Gastroesophageal sphincter (tissue), 4 donors: Measurements from ENCODE around the gene MATK. TPM values are rescaled to one million over a fixed set of nuclear protein-coding genes. Genes with fewer than 3 reads are reported as not detected.

ENCODE experiments used
- ATAC-seq: fragments of 150-250 bp; one replicate; pipeline ENCODE4 v1.9.1; 2016; ENCODE audit warnings: mild to moderate bottlenecking, moderate library complexity
- H3K27ac ChIP-seq, 4 donors: fragments of 200-600 bp; sonication (generic) in 3 of 4; 1 replicate in 3 of 4; 2 replicates in 1 of 4; pipeline ENCODE4 v1.5.1; 2016 to 2019
- H3K27me3 ChIP-seq: fragments of 200-600 bp; sonication (generic); one replicate; pipeline ENCODE4 v1.5.1; 2019
- H3K36me3 ChIP-seq, 2 donors: fragments of 200-600 bp; sonication (generic); one replicate each; pipeline ENCODE4 v1.5.1; 2019; ENCODE audit warnings: control low read depth in 1 of 2
- H3K4me1 ChIP-seq, 3 donors: fragments of 200-600 bp; sonication (generic); 1 replicate in 2 of 3; 2 replicates in 1 of 3; pipeline ENCODE4 v1.5.1; 2016 to 2019; ENCODE audit warnings: control low read depth in 2 of 3
- H3K4me3 ChIP-seq, 2 donors: fragments of 200-600 bp; sonication (generic); one replicate each; pipeline ENCODE4 v1.5.1; 2019; ENCODE audit warnings: mild to moderate bottlenecking in 1 of 2, moderate library complexity in 1 of 2
- H3K9me3 ChIP-seq, 3 donors: fragments of 200-600 bp; sonication (generic); one replicate each; pipeline ENCODE4 v1.5.1; 2017 to 2019; ENCODE audit warnings: control low read depth in 2 of 3
- EP300 ChIP-seq: sonication (generic); formaldehyde crosslinking; IDR thresholded peaks from one replicate; pipeline ENCODE4 v1.6.1; 2017; ENCODE audit warnings: antibody characterized with exemption, mild to moderate bottlenecking
- POLR2A ChIP-seq, 2 donors: fragments of 450-650 bp; IDR thresholded peaks; one replicate each; pipeline ENCODE4 v1.6.1; 2017; ENCODE audit warnings: antibody characterized with exemption in 2 of 2, mild to moderate bottlenecking in 2 of 2, moderate library complexity in 1 of 2
- POLR2AphosphoS5 ChIP-seq: sonication (generic); formaldehyde crosslinking; IDR thresholded peaks from one replicate; pipeline ENCODE4 v1.6.1; 2017; ENCODE audit warnings: antibody characterized with exemption
- WGBS, 2 donors: methylation state at CpG; one replicate each; pipeline ENCODE4 v1.1.5; 2018; ENCODE audit warnings: low coverage in 1 of 2; 5-methylcytosine and 5-hydroxymethylcytosine counted together
- total RNA-seq, 4 donors: library from RNA; depleted of rRNA; stranded (reverse); fragments of >200 nt; gene quantifications; one replicate each; pipeline ENCODE4 v1.1.0, GENCODE V29; 2016
- TF ChIP-seq, protein P1 (sequence below), 4 experiments: fragments of 200-600 bp in 2 of 4; fragments of 450-650 bp in 2 of 4; sonication (generic) in 1 of 4; IDR thresholded peaks; one replicate each; pipeline ENCODE4 v1.5.1; 2017 to 2019; ENCODE audit warnings: antibody characterized with exemption in 4 of 4, mild to moderate bottlenecking in 2 of 4, moderate library complexity in 2 of 4

MATK gene
- total RNA-seq, 4 donors from 2014 or later: 0.47 to 5.0 (median 1.7) TPM

DNA sequence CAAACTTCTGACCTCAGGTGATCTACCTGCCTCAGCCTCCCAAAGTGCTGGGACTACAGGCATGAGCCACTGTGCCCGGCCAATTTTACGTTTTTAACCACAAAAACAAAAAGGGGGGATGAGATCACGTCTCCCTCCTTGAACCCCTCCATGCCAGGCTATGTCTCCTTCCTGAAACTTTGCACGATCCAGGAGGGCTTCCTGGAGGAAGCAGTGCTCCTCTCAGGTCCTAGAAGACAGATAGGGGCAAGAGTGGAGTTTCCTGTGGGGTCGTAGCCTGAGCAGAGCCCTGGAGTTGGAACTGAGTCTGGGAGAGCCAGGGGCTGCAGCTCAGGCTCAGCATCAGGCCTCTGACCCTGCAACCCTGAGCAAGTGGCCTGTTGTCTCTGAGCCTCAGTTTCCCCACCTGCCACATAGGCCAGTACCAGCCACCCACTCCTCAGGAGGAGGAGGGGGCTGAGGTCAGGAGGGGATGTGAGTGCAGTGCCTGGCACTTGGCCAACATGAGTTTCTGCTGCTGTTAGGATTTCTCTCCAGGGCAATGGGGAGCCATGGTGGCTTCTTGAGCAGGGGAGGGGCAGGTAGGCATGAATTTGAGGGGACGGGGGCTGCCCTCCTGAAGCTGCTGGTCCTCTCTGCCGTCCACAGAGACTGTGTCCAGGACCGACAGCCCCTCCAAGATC is 40.7 kb downstream of the MATK start:
- TF ChIP-seq POLR2AphosphoS5 (no peak), POLR2A (IDR thresholded peaks at IDR 0.05) (no peak), EP300 (no peak)
- TF ChIP-seq, protein P1, sequence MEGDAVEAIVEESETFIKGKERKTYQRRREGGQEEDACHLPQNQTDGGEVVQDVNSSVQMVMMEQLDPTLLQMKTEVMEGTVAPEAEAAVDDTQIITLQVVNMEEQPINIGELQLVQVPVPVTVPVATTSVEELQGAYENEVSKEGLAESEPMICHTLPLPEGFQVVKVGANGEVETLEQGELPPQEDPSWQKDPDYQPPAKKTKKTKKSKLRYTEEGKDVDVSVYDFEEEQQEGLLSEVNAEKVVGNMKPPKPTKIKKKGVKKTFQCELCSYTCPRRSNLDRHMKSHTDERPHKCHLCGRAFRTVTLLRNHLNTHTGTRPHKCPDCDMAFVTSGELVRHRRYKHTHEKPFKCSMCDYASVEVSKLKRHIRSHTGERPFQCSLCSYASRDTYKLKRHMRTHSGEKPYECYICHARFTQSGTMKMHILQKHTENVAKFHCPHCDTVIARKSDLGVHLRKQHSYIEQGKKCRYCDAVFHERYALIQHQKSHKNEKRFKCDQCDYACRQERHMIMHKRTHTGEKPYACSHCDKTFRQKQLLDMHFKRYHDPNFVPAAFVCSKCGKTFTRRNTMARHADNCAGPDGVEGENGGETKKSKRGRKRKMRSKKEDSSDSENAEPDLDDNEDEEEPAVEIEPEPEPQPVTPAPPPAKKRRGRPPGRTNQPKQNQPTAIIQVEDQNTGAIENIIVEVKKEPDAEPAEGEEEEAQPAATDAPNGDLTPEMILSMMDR (IDR thresholded peaks at IDR 0.05): no peak
- Histone ChIP-seq H3K36me3 (peaks cover 0 to 13% of the 10 kb centered on the region in 2 donors), H3K4me3 (no peak overlapping the region), H3K9me3 (no peaks in the 10 kb centered on the region), H3K27me3 (peaks cover 28% of the 10 kb centered on the region), H3K4me1 (no peaks in the 10 kb centered on the region), H3K27ac (no peak overlapping the region)
- ATAC-seq: no peak
- 67% methylated on average over 5 of the region's 8 CpGs; no CpG with 5 or more reads in 1 of the 2 donors for WGBS, 2 donors

DNA sequence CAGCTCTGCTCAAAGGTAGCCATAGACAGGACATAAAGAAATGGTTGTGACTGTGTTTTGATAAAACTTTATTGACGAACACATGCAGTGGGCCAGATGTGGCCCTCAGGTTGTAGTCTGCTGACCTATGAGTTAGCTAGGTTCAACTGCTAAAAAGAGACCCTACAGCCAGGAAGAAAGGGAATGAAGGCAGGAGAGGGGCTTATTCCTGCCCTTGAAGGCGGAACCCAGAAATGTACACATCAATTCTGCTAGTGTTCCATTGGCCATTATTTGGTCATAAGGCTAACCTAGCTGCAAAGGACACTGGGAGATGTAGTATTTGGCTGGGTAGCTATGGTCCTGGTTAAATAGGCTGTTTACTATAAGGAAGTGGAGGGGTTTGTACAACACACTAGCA is 42.7 kb downstream of the MATK start:
- no peak overlapping the region for H3K4me3 ChIP-seq
- H3K9me3 ChIP-seq: no peaks in the 10 kb centered on the region
- no peak overlapping the region for H3K27ac ChIP-seq
- no peaks in the 10 kb centered on the region for H3K36me3 ChIP-seq
- ATAC-seq: no peak
- peaks cover 34% of the 10 kb centered on the region for H3K27me3 ChIP-seq
- WGBS, 2 donors: 90 to 100% methylated on average over 1 to 2 of the region's 2 CpGs
- TF ChIP-seq POLR2A (IDR thresholded peaks at IDR 0.05) (no peak), EP300 (no peak), POLR2AphosphoS5 (no peak)
- H3K4me1 ChIP-seq: no peaks in the 10 kb centered on the region

DNA sequence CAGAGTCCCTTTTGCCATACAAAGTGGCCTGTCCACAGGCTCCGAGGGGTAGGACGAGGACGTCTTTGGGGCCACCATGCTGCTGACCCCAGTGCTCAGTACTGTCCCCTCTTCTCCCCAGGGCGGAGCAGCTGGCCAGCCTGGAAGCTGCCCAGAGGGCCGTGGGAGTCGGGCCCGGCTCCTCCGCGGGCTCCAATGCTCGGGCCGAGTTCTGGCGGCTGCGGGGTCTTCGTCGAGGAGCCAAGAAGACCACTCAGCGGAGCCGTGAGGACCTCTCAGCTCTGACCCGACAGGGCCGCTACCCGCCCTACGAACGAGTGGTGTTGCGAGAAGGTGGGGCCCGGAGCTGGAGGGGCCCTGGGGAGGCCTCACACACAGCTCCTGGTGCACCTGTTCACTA is 45.8 kb downstream of the MATK start:
- 90% methylated on average over 4 of the region's 24 CpGs; no CpG with 5 or more reads in 1 of the 2 donors for WGBS, 2 donors

DNA sequence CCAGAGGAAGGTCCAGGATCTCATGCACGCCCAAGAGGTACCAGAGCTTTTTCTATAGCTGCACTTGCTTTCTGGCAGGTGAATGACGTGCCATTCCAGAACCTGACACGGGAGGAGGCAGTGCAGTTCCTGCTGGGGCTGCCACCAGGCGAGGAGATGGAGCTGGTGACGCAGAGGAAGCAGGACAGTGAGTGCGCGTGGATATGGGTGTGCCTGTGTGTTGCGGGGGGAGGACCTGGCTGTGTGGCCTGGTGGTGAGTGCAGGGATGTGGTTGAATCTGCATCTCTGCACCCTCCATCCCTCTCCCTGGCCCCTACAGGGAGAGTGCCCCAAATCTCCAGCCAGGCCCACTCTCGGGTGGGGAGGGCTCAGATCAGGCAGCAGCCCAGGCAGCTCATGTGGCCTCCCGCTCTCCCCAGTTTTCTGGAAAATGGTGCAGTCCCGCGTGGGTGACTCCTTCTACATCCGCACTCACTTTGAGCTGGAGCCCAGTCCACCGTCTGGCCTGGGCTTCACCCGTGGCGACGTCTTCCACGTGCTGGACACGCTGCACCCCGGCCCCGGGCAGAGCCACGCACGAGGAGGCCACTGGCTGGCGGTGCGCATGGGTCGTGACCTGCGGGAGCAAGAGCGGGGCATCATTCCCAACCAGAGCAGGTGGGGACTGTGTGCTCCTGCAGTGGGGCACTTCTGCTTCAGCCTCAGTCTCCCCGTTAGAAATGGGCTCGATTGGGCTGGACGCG is 47.5 kb downstream of the MATK start:
- TF ChIP-seq, protein P1 (IDR thresholded peaks at IDR 0.05): no peak
- no peak for TF ChIP-seq POLR2A (IDR thresholded peaks at IDR 0.05)
- no peak for TF ChIP-seq POLR2AphosphoS5
- no peak for TF ChIP-seq EP300
- H3K27ac ChIP-seq: no peak overlapping the region
- no peak for ATAC-seq
- no peak overlapping the region for H3K4me3 ChIP-seq
- H3K9me3 ChIP-seq: no peaks in the 10 kb centered on the region
- H3K27me3 ChIP-seq: peaks cover 32% of the 10 kb centered on the region
- H3K36me3 ChIP-seq: no peaks in the 10 kb centered on the region
- WGBS, 2 donors: 71% methylated on average over 3 of the region's 32 CpGs; no CpG with 5 or more reads in 1 of the 2 donors
- no peaks in the 10 kb centered on the region for H3K4me1 ChIP-seq

More for the DNA sequence above, 45.8 kb downstream of the MATK start:
- TF ChIP-seq POLR2AphosphoS5 (no peak), POLR2A (IDR thresholded peaks at IDR 0.05) (no peak), EP300 (no peak)
- TF ChIP-seq, protein P1 (IDR thresholded peaks at IDR 0.05): no peak
- no peak for ATAC-seq
- Histone ChIP-seq H3K27me3 (peaks cover 23% of the 10 kb centered on the region), H3K9me3 (no peaks in the 10 kb centered on the region), H3K27ac (no peak overlapping the region), H3K4me3 (no peak overlapping the region), H3K36me3 (no peaks in the 10 kb centered on the region), H3K4me1 (no peaks in the 10 kb centered on the region)

DNA sequence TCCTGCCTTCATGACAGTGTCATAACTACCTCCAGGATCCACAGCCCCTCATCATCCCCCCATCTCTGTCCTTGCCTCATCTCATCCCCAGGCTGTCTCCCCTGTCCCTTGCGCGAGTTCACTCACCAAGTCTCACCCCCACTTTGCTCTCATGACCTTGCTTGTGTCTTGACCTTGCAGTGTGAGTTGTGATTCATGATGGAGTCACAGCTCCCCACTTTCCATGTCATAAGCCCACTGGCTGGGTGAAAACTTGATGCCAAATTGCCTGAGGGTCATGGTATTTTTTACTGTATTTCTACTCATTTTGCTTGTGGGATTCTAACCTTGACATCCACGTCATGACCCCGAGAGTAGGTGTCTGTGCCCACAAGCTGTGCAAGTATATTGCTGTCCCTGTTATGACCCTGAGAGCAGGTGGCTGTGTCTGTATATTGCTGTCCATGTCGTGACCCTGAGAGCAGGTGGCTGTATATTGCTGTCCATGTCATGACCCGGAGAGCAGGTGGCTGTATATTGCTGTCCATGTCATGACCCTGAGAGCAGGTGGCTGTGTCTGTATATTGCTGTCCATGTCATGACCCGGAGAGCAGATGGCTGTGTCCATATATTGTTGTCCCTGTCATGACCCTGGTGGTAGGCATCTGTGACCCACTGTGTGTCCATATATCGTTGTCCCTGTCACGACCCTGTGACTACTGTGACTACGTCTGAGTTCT is 48.5 kb downstream of the MATK start:
- Histone ChIP-seq H3K4me1 (no peaks in the 10 kb centered on the region), H3K27me3 (peaks cover 32% of the 10 kb centered on the region), H3K9me3 (no peaks in the 10 kb centered on the region), H3K36me3 (no peaks in the 10 kb centered on the region), H3K4me3 (no peak overlapping the region), H3K27ac (no peak overlapping the region)
- no peak for TF ChIP-seq POLR2AphosphoS5
- WGBS, 2 donors: 81 to 90% methylated on average over 2 to 9 of the region's 10 CpGs
- no peak for ATAC-seq
